ENCODE measurements around the gene OR2H1.
"Not testable (repeated sequence)": the region's sequence is repeated elsewhere in the genome, so short reads cannot be mapped to it uniquely, and the experiment has no call there.

Gene OR2H1

DNA sequence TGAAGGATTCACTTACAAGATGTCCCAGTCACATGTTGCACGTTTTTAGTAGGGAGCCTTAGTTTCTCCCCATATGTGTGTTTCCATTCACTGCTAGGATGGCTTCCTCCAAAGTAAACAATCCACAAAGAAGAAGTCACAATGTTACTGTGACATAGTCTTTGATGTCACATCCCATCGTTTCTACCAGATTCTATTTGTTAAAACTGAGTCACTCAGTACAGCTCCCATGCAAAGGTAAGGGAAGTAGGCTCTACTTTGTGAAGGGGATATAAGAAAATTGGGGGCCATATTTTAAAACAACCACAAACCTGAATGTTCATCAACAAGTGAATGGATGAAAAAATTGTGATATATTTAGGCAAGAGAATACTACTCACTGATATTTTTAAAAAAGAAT lies at the start of gene OR2H1, which contains the start of gene OR11A1:
OR2H1 (plus strand) TSS at position 185 of the 400 bp plus-strand sequence. CDS start 4,615 bp downstream, outside the sequence.
OR11A1 (minus strand) TSS at position 101 of the 400 bp plus-strand sequence. CDS start 29,430 bp downstream, outside the sequence.
- no peak for DNase-seq

- DNase-seq: no peak
Observed at GRCh38 chr6:29414588-29414987, 42.4 kb upstream of the OR2H1 start, which contains the start of gene OR12D1. Gene OR12D1, plus strand, starts transcription at chr6:29414928.

GRCh38 chr6:29419516-29419915 lies 37.4 kb upstream of the OR2H1 start:
- DNase-seq: no peak

DNA sequence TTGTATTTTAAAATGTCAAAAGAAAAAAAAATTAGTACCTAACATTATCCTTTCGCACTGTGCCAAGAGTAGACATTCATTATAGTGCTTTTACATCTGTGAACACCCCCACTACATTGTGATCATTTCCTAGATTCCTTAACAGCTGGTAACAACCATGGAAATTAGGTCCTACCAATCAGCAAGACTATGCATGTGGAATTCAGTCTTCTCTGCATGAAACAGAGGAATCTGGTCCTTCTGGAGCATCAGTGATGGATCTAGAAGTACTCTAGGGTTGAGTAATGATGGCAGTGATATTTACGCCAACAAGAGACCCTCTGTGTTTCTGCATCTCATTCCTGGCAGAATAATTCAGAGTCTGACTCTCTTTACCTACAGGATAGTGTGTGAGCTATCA lies 32.8 kb upstream of the OR2H1 start:
- no peak for DNase-seq

- DNase-seq: no peak
Observed at GRCh38 chr6:29424575-29424974, 32.4 kb upstream of the OR2H1 start.

DNA sequence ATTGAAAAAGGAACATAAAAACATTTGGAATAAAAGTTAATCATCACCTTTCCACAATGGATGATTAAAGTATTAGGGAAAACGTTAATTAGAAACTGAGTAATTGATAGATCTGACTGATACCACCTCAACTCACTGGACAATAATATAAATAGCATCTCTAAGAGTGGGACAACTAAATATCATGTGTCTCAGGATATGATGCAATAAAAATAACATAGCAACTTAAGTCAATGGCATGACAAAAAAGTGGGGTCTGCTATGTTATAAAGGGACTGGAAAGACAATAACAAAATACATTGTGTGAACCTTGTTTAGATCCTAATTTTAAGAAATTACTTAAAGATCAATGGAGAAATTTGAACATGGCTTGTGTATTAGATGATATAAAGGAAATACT lies 31.9 kb upstream of the OR2H1 start:
- no peak for DNase-seq

DNA sequence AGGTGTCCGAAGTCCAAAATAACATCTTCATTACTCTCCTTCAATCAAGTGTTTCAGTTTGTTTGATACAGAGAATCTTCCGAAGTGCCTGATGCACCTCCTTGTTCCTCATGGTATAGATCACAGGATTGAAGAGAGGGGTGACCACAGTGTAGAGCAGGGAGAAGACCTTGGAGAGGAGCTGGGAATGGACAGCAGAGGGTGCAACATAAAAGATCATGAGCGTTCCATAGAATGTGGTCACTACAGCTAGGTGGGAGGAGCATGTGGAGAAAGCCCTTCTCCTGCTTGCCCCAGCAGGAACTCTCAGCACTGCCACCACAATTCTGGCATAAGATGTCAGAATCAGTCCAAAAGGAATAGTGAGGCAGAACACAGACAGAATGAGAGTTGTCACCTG lies 30.3 kb upstream of the OR2H1 start:
- no peak for DNase-seq

- not testable (repeated sequence) for DNase-seq
Observed at GRCh38 chr6:29436730-29437129, 20.2 kb upstream of the OR2H1 start.

GRCh38 chr6:29439006-29439405 lies 17.9 kb upstream of the OR2H1 start, which contains the start of gene OR10C1:
Gene OR10C1, plus strand, starts transcription at chr6:29439306. Its CDS starts 710 bp downstream, at chr6:29440016.
- DNase-seq: no peak

- no peak for DNase-seq
Observed at GRCh38 chr6:29442719-29443118, 14.2 kb upstream of the OR2H1 start.

GRCh38 chr6:29444031-29444430 lies 12.9 kb upstream of the OR2H1 start:
- DNase-seq: not testable (repeated sequence)

- DNase-seq: no peak
Observed at GRCh38 chr6:29447670-29448069, 9.3 kb upstream of the OR2H1 start.

DNA sequence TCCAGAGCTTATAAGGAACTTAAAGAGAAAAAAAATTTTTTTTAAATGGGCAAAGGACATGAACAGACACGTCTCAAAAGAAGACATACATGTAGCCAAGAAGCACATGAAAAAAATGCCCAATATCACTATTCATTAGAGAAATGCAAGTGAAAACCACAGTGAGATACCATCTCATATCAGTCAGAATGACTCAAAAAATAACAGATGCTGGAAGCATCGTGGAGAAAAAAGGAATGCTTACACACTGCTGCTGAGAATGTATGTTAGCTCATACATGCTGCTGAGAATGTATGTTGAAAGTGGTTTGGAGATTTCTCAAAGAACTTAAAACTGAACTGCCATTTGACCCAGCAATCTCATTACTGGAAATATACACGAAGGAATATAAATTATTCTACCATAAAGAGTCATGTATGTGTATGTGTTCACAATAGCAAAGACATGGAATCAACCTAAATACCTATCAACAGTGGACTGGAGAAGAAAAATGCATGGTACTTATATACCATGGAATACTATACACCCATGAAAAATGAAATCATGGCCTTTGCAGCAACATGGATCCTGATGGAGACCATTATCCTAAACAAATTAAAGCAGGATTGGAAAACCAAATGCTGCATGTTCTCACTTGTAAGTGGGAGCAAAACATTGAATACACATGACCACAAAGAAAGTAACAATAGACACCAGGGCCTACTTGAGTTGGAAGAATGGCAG lies 5.3 kb upstream of the OR2H1 start:
- no peak for DNase-seq

DNA sequence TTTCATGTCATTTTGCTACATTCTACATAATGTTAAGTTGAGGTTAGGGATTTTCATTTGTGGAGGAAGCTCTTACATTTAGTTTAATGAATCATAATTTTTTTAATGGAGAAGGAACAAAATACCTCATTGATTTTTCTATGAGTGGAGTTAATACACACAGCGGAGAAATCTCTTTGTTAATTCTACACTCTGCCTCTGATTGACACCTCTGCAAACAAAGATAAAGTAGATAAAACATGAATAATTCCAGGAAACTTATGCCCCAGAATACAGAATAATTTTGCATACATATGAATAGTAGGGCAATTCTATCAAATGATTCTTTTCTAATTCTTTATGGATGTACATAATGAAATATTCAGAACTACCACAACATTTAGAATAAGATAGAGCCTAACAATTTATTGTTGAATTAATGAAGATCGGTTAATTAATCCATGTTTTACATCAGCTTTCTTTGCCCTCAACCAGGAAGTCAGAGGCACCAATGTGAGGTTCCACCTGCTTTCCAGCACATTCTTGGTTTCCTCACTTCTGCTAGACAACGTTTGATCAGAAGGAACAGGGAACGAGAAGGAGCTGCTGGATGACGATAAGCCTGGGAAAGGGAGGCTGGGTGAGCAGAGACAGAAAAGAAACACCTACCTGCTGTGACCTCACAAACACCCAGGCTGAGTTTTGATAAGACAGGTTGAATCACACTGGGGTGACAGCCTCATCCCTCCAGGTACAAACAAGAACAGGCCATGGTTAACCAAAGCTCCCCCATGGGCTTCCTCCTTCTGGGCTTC lies 4.3 kb downstream of the OR2H1 start:
- DNase-seq: no peak

DNA sequence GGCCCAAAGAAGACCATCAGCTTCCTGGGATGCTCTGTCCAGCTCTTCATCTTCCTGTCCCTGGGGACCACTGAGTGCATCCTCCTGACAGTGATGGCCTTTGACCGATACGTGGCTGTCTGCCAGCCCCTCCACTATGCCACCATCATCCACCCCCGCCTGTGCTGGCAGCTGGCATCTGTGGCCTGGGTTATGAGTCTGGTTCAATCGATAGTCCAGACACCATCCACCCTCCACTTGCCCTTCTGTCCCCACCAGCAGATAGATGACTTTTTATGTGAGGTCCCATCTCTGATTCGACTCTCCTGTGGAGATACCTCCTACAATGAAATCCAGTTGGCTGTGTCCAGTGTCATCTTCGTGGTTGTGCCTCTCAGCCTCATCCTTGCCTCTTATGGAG lies 5.1 kb downstream of the OR2H1 start:
- no peak for DNase-seq

DNA sequence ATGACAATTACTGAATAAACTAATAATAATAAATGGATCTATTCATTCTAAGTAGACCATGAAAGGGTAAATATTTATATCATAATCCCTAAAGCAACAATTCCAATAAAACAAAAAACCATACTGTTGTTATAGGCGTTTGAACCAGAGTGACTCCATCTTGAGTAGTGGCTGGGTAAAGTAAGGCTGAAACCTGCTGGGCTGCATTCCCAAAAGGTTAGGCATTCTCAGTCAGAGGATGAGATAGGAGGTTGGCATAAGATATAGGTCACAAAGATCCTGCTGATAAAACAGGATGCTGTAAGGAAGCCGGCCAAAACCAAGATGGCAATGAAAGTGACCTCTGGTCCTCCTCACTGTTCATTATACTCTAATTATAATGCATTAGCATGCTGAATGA lies 8.3 kb downstream of the OR2H1 start:
- no peak for DNase-seq

DNA sequence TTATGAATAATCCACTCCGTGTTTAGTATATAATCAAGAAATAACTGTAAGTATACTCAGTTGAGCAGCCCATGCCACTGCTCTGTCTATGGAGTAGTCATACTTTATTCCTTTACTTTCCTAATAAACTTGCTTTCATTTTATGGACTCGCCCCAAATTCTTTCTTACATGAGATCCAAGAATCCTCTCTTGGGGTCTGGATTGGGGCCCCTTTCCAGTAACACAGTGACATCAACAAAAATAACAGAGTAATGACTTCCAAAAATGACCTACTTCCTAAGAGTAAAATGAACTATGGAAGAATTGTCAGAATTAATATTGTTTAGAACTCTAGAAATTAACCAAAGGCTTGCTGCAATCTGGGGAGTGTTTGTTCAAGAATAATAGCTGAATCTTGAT lies 8.8 kb downstream of the OR2H1 start:
- DNase-seq: no peak

DNA sequence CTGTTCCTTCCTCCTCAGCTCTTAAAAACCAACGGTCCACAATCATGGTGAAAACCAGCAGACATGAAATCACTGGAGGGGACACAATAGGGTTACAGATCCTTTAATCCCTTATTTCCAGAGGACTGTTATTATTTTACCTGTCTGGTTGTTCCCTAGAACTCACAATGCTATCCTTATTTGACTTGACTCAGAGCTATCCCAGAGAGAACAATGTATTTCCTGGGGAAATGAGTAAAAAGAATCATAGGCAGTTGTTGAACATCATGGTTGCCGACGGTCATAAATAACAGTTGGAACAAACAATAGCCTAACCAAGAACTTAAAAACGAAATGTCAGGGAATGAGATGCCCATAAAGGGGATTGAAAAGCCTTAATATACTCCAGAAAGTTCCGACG lies 9.3 kb downstream of the OR2H1 start:
- DNase-seq: no peak

DNA sequence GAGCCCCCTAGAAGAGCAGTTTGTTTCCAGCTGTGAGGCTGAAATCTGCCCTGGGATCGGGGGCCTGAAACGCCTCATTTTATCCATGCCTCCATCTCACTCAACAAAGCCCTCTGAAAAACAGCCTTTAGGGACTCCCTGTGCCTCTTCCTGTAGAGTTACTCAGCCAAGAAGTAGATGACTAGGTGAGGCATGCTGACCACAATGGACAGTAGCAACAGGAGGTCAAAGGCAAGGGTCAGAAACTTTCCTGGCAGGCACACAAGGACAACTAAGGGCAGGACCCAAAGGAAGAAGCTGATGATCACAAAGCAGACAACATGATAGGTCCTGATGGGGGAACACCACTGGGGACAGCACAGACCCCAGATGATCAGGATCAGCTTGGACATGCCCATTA lies 18.0 kb downstream of the OR2H1 start:
- no peak for DNase-seq

- DNase-seq: no peak
Observed at GRCh38 chr6:29477923-29478450, 21.0 kb downstream of the OR2H1 start.

DNA sequence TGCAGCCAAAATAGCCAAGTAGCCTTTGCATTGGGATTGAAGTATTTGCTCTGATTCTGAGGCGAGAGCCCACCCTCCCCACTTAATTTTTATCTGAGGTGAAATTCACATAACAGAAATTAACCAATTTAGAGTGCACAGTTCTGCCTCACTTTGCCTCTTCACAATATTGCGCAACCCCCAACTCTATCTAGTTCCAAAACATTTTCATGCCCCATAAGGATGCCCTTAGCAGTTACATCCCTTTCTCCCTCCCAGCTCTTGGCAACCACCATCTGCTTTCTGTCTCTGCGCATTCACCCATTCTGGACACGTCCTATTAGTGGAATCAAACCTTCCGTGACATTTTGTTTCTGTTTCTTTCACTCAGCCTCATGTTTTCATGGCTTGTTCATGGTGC lies 21.8 kb downstream of the OR2H1 start:
- DNase-seq: no peak

GRCh38 chr6:29479560-29479959 lies 22.6 kb downstream of the OR2H1 start:
- DNase-seq: no peak

DNA sequence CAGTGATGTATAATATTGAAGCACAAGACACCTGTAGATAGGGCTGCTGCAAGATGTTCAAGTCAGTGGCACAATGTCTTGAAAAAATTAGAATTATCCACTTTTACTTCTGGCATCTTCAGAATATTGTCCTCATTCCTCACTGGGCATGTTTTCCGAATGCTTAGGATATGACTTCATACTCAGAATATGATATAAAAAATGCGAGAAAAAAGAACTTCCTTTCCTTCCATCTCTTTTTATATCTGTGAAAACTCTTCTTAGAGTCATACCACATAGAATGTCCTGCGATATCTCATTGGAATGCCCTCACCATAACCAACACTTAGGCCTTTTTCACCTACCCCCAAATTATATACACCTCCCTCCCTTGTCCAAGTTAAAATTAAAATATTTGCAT lies 26.2 kb downstream of the OR2H1 start:
- no peak for DNase-seq

DNA sequence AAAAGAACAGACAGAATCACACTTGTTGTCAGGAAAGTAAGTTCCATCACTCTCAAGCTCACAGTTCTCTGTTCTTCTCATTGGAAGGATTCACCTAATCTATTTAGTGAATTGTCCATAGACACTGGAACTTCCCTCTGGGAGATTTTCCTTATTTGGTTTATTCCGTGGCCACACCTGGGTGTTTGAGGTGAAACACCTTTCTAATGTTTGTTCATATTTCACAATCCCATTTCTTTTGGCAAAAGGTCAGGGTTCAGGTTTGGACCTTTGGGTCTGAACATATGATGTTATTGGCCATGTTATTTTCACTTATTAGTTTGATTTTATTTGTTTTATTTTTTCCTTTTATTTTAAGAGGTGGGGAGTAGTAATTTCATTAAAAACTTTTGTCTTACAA lies 26.8 kb downstream of the OR2H1 start:
- DNase-seq: no peak
